Stomach (tissue), 4 donors: ENCODE measurements around the gene USP32.

Experiments used
- EP300 ChIP-seq: sonication (generic); formaldehyde crosslinking; IDR thresholded peaks from one replicate; pipeline ENCODE4 v1.6.1; 2017; ENCODE audit warnings: antibody characterized with exemption
- POLR2A ChIP-seq, 4 donors: fragments of 450-650 bp; IDR thresholded peaks; one replicate each; pipeline ENCODE4 v1.6.1; 2016; ENCODE audit warnings: antibody characterized with exemption in 4 of 4, control low read depth in 2 of 4, mild to moderate bottlenecking in 1 of 4, moderate library complexity in 1 of 4
- POLR2AphosphoS5 ChIP-seq, 3 donors: sonication (generic); formaldehyde crosslinking; IDR thresholded peaks; one replicate each; pipeline ENCODE4 v1.6.1; 2016; ENCODE audit warnings: antibody characterized with exemption in 3 of 3
- TF ChIP-seq, protein P1 (sequence below), 7 experiments: fragments of 450-650 bp in 4 of 7; fragments of 200-600 bp in 3 of 7; sonication (generic) in 3 of 7; IDR thresholded peaks; one replicate each; pipeline ENCODE4 v1.5.1; 2016 to 2019; ENCODE audit warnings: antibody characterized with exemption in 7 of 7, control low read depth in 2 of 7, mild to moderate bottlenecking in 1 of 7

GRCh38 chr17:60439501-60439900 is 47.6 kb upstream of the USP32 start:
- TF ChIP-seq EP300 = no peak
- TF ChIP-seq POLR2A (IDR thresholded peaks at IDR 0.05) = no peak
- TF ChIP-seq, protein P1, sequence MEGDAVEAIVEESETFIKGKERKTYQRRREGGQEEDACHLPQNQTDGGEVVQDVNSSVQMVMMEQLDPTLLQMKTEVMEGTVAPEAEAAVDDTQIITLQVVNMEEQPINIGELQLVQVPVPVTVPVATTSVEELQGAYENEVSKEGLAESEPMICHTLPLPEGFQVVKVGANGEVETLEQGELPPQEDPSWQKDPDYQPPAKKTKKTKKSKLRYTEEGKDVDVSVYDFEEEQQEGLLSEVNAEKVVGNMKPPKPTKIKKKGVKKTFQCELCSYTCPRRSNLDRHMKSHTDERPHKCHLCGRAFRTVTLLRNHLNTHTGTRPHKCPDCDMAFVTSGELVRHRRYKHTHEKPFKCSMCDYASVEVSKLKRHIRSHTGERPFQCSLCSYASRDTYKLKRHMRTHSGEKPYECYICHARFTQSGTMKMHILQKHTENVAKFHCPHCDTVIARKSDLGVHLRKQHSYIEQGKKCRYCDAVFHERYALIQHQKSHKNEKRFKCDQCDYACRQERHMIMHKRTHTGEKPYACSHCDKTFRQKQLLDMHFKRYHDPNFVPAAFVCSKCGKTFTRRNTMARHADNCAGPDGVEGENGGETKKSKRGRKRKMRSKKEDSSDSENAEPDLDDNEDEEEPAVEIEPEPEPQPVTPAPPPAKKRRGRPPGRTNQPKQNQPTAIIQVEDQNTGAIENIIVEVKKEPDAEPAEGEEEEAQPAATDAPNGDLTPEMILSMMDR (IDR thresholded peaks at IDR 0.05) = no peak
- TF ChIP-seq POLR2AphosphoS5 (IDR thresholded peaks at IDR 0.05) = no peak
